ENCODE data around the gene PTCHD4. TPM values are rescaled to one million over a fixed set of nuclear protein-coding genes. Genes with fewer than 3 reads are reported as not detected.

The PTCHD4 gene
- total RNA-seq, 1 experiment from 2014 or later, result not detected

GRCh38 chr6:48098923-48099322 lies 12.1 kb downstream of the PTCHD4 start:
- no TSS peak for BruUV-seq (replicated peaks)
- no peak for DNase-seq
- CTCF ChIA-PET, result no interaction called here
- peaks cover 9% of the 10 kb centered on the region for H3K27me3 Mint-ChIP-seq (ENCODE audit: unreplicated experiment)
- H3K9me3 Mint-ChIP-seq (ENCODE audit: low read depth, unreplicated experiment), result peaks cover 3% of the 10 kb centered on the region
- H3K4me3 Mint-ChIP-seq (ENCODE audit: low read depth, unreplicated experiment), result no peak overlapping the region
- intact Hi-C loops (cut with micrococcal nuclease; ENCODE audit: unreplicated experiment), result no loop called here
- no peak overlapping the region for H3K27ac Mint-ChIP-seq (ENCODE audit: unreplicated experiment)
- H3K36me3 Mint-ChIP-seq (ENCODE audit: insufficient read depth, unreplicated experiment), result no peaks in the 10 kb centered on the region
- H3K4me1 Mint-ChIP-seq (ENCODE audit: low read depth, unreplicated experiment), result no peaks in the 10 kb centered on the region
- no peak for TF ChIP-seq CTCF (IDR thresholded peaks at IDR 0.05; ENCODE audit: unreplicated experiment)

DNA sequence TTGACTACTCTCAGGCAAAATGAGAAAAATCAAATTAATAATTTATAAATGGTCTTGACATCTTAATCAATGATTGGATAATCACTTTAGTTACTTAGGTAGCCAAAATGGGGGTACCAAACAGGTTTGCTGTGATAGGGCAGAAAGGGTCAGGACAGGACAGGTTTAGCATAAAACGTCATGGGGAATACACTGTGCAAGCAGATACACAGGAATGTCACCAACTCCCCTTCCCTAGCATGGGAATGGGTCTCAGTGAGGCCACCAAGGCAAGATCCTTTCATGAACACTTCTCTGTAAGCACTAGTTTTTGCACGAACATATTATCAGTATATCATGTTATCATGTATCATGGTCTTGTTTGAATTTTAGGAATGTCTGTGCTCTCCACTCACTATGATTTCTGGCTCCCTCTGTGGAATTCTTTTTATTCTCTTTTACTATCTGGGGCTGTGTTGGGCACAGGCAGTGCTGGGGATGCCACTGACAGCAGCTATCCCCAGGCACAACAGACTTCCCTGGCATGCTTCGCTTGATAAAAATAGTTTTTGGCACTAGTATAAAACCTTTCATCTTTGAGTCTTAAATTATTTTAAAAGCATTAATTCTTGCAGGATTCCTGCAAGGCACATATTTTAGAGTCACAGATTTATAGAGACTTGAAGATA lies 18.3 kb downstream of the PTCHD4 start:
- Mint-ChIP-seq H3K4me3 (ENCODE audit: low read depth, unreplicated experiment) (no peak overlapping the region), H3K9me3 (ENCODE audit: low read depth, unreplicated experiment) (no peaks in the 10 kb centered on the region), H3K27me3 (ENCODE audit: unreplicated experiment) (no peaks in the 10 kb centered on the region), H3K4me1 (ENCODE audit: low read depth, unreplicated experiment) (no peaks in the 10 kb centered on the region), H3K36me3 (ENCODE audit: insufficient read depth, unreplicated experiment) (no peaks in the 10 kb centered on the region), H3K27ac (ENCODE audit: unreplicated experiment) (no peak overlapping the region)
- TF ChIP-seq CTCF (IDR thresholded peaks at IDR 0.05; ENCODE audit: unreplicated experiment), result no peak
- DNase-seq, result no peak
- intact Hi-C loops (cut with micrococcal nuclease; ENCODE audit: unreplicated experiment), result no loop called here
- CTCF ChIA-PET, result interaction anchor here (0.5 kb wide), 1 partner anchor 16 kb away, joined by 3 read pairs; no protein-coding TSS in a partner anchor
- no TSS peak for BruUV-seq (replicated peaks)

- Mint-ChIP-seq H3K27ac (ENCODE audit: unreplicated experiment) (no peak overlapping the region), H3K27me3 (ENCODE audit: unreplicated experiment) (no peaks in the 10 kb centered on the region), H3K9me3 (ENCODE audit: low read depth, unreplicated experiment) (no peaks in the 10 kb centered on the region), H3K36me3 (ENCODE audit: insufficient read depth, unreplicated experiment) (no peaks in the 10 kb centered on the region), H3K4me1 (ENCODE audit: low read depth, unreplicated experiment) (no peaks in the 10 kb centered on the region), H3K4me3 (ENCODE audit: low read depth, unreplicated experiment) (no peak overlapping the region)
- DNase-seq, result no peak
- CTCF ChIA-PET, result no interaction called here
- TF ChIP-seq CTCF (IDR thresholded peaks at IDR 0.05; ENCODE audit: unreplicated experiment), result no peak
- no TSS peak for BruUV-seq (replicated peaks)
- intact Hi-C loops (cut with micrococcal nuclease; ENCODE audit: unreplicated experiment), result no loop called here
Measured at GRCh38 chr6:48090546-48090945, 20.5 kb downstream of the PTCHD4 start.

- Mint-ChIP-seq H3K36me3 (ENCODE audit: insufficient read depth, unreplicated experiment) (no peaks in the 10 kb centered on the region), H3K27me3 (ENCODE audit: unreplicated experiment) (no peaks in the 10 kb centered on the region), H3K4me1 (ENCODE audit: low read depth, unreplicated experiment) (no peaks in the 10 kb centered on the region), H3K9me3 (ENCODE audit: low read depth, unreplicated experiment) (no peaks in the 10 kb centered on the region), H3K27ac (ENCODE audit: unreplicated experiment) (no peak overlapping the region), H3K4me3 (ENCODE audit: low read depth, unreplicated experiment) (no peak overlapping the region)
- BruUV-seq (replicated peaks), result no TSS peak
- CTCF ChIA-PET, result interaction anchor here (0.6 to 1.1 kb wide), 5 partner anchors 299 to 1323 kb away, joined by 3 to 14 read pairs (median 3); no protein-coding TSS in a partner anchor
- no peak for DNase-seq
- no peak for TF ChIP-seq CTCF (IDR thresholded peaks at IDR 0.05; ENCODE audit: unreplicated experiment)
- intact Hi-C loops (cut with micrococcal nuclease; ENCODE audit: unreplicated experiment), result loop anchor here (1.0 to 5.0 kb wide), 3 partner anchors 300 to 1335 kb away; no protein-coding TSS in a partner anchor
Measured at GRCh38 chr6:48087448-48087847, 23.5 kb downstream of the PTCHD4 start.

Measured in Calu3 (cell line).